ENCODE data around the gene IDI2. TPM values are rescaled to one million over a fixed set of nuclear protein-coding genes. Genes with fewer than 3 reads are reported as not detected.

Gene IDI2
- total and polyA plus RNA-seq, 8 donors: 0.14 to 0.15 TPM; not detected in 6

- ATAC-seq (peak; percentile 91 to 97 (median 94)), DNase-seq (peak; percentile 95 to 98 (median 97)), FAIRE-seq (no peak)
- Histone ChIP-seq H3K36me3 (peaks cover 0 to 4% (median 0%) of the 10 kb centered on the region in 3 donors), H3K27ac (peak within 1 kb of the TSS; percentile 98 to 100 (median 100)), H3K4me3 (peak within 1 kb of the TSS; percentile 51 to 66 (median 58)), H3K4me1 (peaks cover 13 to 43% (median 18%) of the 10 kb centered on the region in 3 donors), H3K27me3 (no peaks in the 10 kb centered on the region), H3K9me3 (no peaks in the 10 kb centered on the region)
- 1% methylated on average over 77 to 83 of the region's 83 CpGs for WGBS, 2 donors
- no peak for TF ChIP-seq CTCF (IDR thresholded peaks at IDR 0.05)
- intact Hi-C loops (cut with DNase I): no loop called here
Observed at GRCh38 chr10:1048732-1049424, 23.2 kb upstream of the IDI2 start, which contains the start of gene IDI1. Gene IDI1 (minus strand): TSS chr10:1049119. CDS start chr10:1049003, 116 bp downstream.

- Histone ChIP-seq H3K4me3 (peak overlapping the region; percentile 51 to 66 (median 58)), H3K4me1 (peaks cover 10 to 37% (median 18%) of the 10 kb centered on the region in 3 donors), H3K36me3 (peaks cover 0 to 4% (median 0%) of the 10 kb centered on the region in 3 donors), H3K27me3 (no peaks in the 10 kb centered on the region), H3K9me3 (no peaks in the 10 kb centered on the region), H3K27ac (peak overlapping the region; percentile 98 to 100 (median 100))
- ATAC-seq (peak in 3 of 4 donors; percentile 0 to 24 (median 1)), FAIRE-seq (no peak), DNase-seq (peak in 4 of 6 donors; percentile 29 to 71 (median 51))
- TF ChIP-seq CTCF (IDR thresholded peaks at IDR 0.05): no peak
- intact Hi-C loops (cut with DNase I): no loop called here
- 0% methylated on average over 37 of the region's 37 CpGs for WGBS, 2 donors
Observed at GRCh38 chr10:1048349-1048731, 22.7 kb upstream of the IDI2 start.

GRCh38 chr10:1047937-1048336, 22.3 kb upstream of the IDI2 start:
- H3K36me3 ChIP-seq: peaks cover 0 to 6% (median 0%) of the 10 kb centered on the region in 3 donors
- intact Hi-C loops (cut with DNase I): no loop called here
- WGBS, 2 donors: 3% methylated on average over 15 of the region's 15 CpGs
- ATAC-seq (no peak), FAIRE-seq (no peak), DNase-seq (no peak)
- no peaks in the 10 kb centered on the region for H3K9me3 ChIP-seq
- no peaks in the 10 kb centered on the region for H3K27me3 ChIP-seq
- H3K4me3 ChIP-seq: peak overlapping the region; percentile 51 to 66 (median 58)
- peak overlapping the region; percentile 98 to 100 (median 100) for H3K27ac ChIP-seq
- TF ChIP-seq CTCF (IDR thresholded peaks at IDR 0.05): no peak
- H3K4me1 ChIP-seq: peaks cover 10 to 36% (median 18%) of the 10 kb centered on the region in 3 donors

GRCh38 chr10:1045415-1045814, 19.8 kb upstream of the IDI2 start:
- peaks cover 0 to 20% (median 4%) of the 10 kb centered on the region in 3 donors for H3K36me3 ChIP-seq
- DNase-seq (no peak), ATAC-seq (no peak), FAIRE-seq (no peak)
- 82% methylated on average over 6 of the region's 6 CpGs for WGBS, 2 donors
- H3K4me1 ChIP-seq: peaks cover 6 to 29% (median 10%) of the 10 kb centered on the region in 3 donors
- TF ChIP-seq CTCF (IDR thresholded peaks at IDR 0.05): no peak
- H3K9me3 ChIP-seq: no peaks in the 10 kb centered on the region
- intact Hi-C loops (cut with DNase I): no loop called here
- H3K27me3 ChIP-seq: no peaks in the 10 kb centered on the region
- H3K4me3 ChIP-seq: no peak overlapping the region
- no peak overlapping the region for H3K27ac ChIP-seq

GRCh38 chr10:1044964-1045363, 19.3 kb upstream of the IDI2 start:
- H3K4me1 ChIP-seq: peaks cover 2 to 24% (median 5%) of the 10 kb centered on the region in 3 donors
- FAIRE-seq: no peak

More at GRCh38 chr10:1044964-1045363, 19.3 kb upstream of the IDI2 start:
- Histone ChIP-seq H3K27me3 (no peaks in the 10 kb centered on the region), H3K9me3 (no peaks in the 10 kb centered on the region), H3K27ac (no peak overlapping the region), H3K4me3 (no peak overlapping the region), H3K36me3 (peaks cover 0 to 25% (median 4%) of the 10 kb centered on the region in 3 donors)
- 61 to 66% methylated on average over 4 of the region's 4 CpGs for WGBS, 2 donors
- ATAC-seq: no peak
- intact Hi-C loops (cut with DNase I): no loop called here
- no peak for TF ChIP-seq CTCF (IDR thresholded peaks at IDR 0.05)
- DNase-seq: no peak

Data from pancreas (tissue), 10 donors.